ENCODE data around the gene CCDC85C. TPM values are rescaled to one million over a fixed set of nuclear protein-coding genes. Genes with fewer than 3 reads are reported as not detected.
A peak's percentile ranks its signal among the peaks of the same experiment; 100 is the strongest.

CCDC85C gene
- polyA plus RNA-seq, 2 donors, result 30.1 to 51.0 TPM

- H3K4me3 ChIP-seq (ENCODE audit: low read depth in 1 of 2, low read length in 2 of 2), result peak within 1 kb of the TSS; percentile 81 to 95
- H3K27me3 ChIP-seq (ENCODE audit: control insufficient read depth in 1 of 2, insufficient read depth in 2 of 2, low read length in 2 of 2), result no peaks in the 10 kb centered on the region
- peaks cover 0 to 2% of the 10 kb centered on the region in 2 donors for H3K4me1 ChIP-seq (ENCODE audit: control insufficient read depth in 2 of 2, insufficient read depth in 2 of 2, low read length in 1 of 2)
- no peaks in the 10 kb centered on the region for H3K36me3 ChIP-seq (ENCODE audit: control insufficient read depth in 2 of 2, insufficient read depth in 2 of 2, low read length in 1 of 2)
- no peaks in the 10 kb centered on the region for H3K9me3 ChIP-seq (ENCODE audit: control insufficient read depth in 2 of 2, insufficient read depth in 1 of 2, low read depth in 1 of 2, low read length in 1 of 2)
- peak within 1 kb of the TSS; percentile 94 to 97 for H3K27ac ChIP-seq (ENCODE audit: low read depth in 2 of 2, low read length in 1 of 2)
- 0 to 1% methylated on average over 75 to 122 of the region's 122 CpGs for WGBS, 2 donors
Observed at GRCh38 chr14:99479906-99480869, 123.8 kb downstream of the CCDC85C start, which contains the start of gene SETD3. SETD3 (minus strand) TSS chr14:99480859; CDS start chr14:99465805, 15,054 bp downstream.

- Histone ChIP-seq H3K4me1 (ENCODE audit: control insufficient read depth in 2 of 2, insufficient read depth in 2 of 2, low read length in 1 of 2) (peaks cover 0 to 3% of the 10 kb centered on the region in 2 donors), H3K4me3 (ENCODE audit: low read depth in 1 of 2, low read length in 2 of 2) (peak overlapping the region; percentile 81 to 95), H3K36me3 (ENCODE audit: control insufficient read depth in 2 of 2, insufficient read depth in 2 of 2, low read length in 1 of 2) (no peaks in the 10 kb centered on the region), H3K27me3 (ENCODE audit: control insufficient read depth in 1 of 2, insufficient read depth in 2 of 2, low read length in 2 of 2) (no peaks in the 10 kb centered on the region), H3K27ac (ENCODE audit: low read depth in 2 of 2, low read length in 1 of 2) (peak overlapping the region; percentile 94 to 97), H3K9me3 (ENCODE audit: control insufficient read depth in 2 of 2, insufficient read depth in 1 of 2, low read depth in 1 of 2, low read length in 1 of 2) (no peaks in the 10 kb centered on the region)
- 11 to 13% methylated on average over 18 of the region's 18 CpGs for WGBS, 2 donors
Observed at GRCh38 chr14:99479160-99479905, 124.7 kb downstream of the CCDC85C start.

- peaks cover 0 to 3% of the 10 kb centered on the region in 2 donors for H3K4me1 ChIP-seq (ENCODE audit: control insufficient read depth in 2 of 2, insufficient read depth in 2 of 2, low read length in 1 of 2)
- H3K27ac ChIP-seq (ENCODE audit: low read depth in 2 of 2, low read length in 1 of 2), result no peak overlapping the region
- H3K27me3 ChIP-seq (ENCODE audit: control insufficient read depth in 1 of 2, insufficient read depth in 2 of 2, low read length in 2 of 2), result no peaks in the 10 kb centered on the region
- H3K9me3 ChIP-seq (ENCODE audit: control insufficient read depth in 2 of 2, insufficient read depth in 1 of 2, low read depth in 1 of 2, low read length in 1 of 2), result no peaks in the 10 kb centered on the region
- 77 to 84% methylated on average over 4 of the region's 4 CpGs for WGBS, 2 donors
- H3K4me3 ChIP-seq (ENCODE audit: low read depth in 1 of 2, low read length in 2 of 2), result no peak overlapping the region
- no peaks in the 10 kb centered on the region for H3K36me3 ChIP-seq (ENCODE audit: control insufficient read depth in 2 of 2, insufficient read depth in 2 of 2, low read length in 1 of 2)
Observed at GRCh38 chr14:99478128-99478527, 125.9 kb downstream of the CCDC85C start.

DNA sequence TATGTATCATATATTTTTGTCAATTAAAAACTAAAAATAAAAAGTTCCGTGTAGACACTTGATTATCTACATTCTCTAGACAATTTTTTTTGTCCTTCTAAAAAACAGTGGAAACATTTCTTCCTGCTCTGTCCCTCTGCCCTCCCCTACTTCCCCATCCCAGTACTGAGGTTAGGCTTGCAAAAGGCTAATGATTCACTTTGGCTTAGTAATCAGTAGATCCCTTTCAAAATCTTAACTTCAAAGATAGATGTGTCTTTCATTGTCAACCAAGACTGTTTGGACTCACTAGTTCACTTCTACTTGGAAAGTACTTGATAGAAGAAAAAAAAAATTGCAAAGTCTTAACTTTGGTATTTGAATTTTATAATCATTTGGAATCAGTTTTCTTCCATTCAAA lies 127.1 kb downstream of the CCDC85C start:
- WGBS, 2 donors, result 54 to 83% methylated on average over 1 of the region's 1 CpG
- Histone ChIP-seq H3K27ac (ENCODE audit: low read depth in 2 of 2, low read length in 1 of 2) (no peak overlapping the region), H3K4me3 (ENCODE audit: low read depth in 1 of 2, low read length in 2 of 2) (no peak overlapping the region), H3K4me1 (ENCODE audit: control insufficient read depth in 2 of 2, insufficient read depth in 2 of 2, low read length in 1 of 2) (peaks cover 0 to 3% of the 10 kb centered on the region in 2 donors), H3K27me3 (ENCODE audit: control insufficient read depth in 1 of 2, insufficient read depth in 2 of 2, low read length in 2 of 2) (no peaks in the 10 kb centered on the region), H3K36me3 (ENCODE audit: control insufficient read depth in 2 of 2, insufficient read depth in 2 of 2, low read length in 1 of 2) (no peaks in the 10 kb centered on the region), H3K9me3 (ENCODE audit: control insufficient read depth in 2 of 2, insufficient read depth in 1 of 2, low read depth in 1 of 2, low read length in 1 of 2) (no peaks in the 10 kb centered on the region)

DNA sequence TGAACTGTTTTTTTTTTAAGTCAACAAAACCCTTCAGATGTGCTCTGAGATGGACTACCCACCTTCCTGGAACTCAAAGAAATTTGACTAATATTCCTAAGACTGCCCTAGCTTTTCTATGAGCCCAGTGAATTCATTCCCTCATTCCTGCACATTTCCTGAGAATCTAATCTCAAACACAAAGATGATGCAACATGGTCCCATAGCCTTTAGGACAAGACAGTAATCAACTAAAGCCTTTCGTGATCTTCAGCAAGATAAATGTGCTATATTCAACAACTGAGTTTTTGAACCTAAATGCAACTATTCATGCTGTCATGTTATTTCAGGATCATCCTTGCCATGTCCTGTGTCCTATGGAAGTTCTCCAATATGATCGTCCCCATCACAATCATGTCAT lies 128.3 kb downstream of the CCDC85C start:
- no peak overlapping the region for H3K27ac ChIP-seq (ENCODE audit: low read depth in 2 of 2, low read length in 1 of 2)
- WGBS, 2 donors, result 88 to 92% methylated on average over 2 of the region's 2 CpGs
- H3K36me3 ChIP-seq (ENCODE audit: control insufficient read depth in 2 of 2, insufficient read depth in 2 of 2, low read length in 1 of 2), result peaks cover 0 to 2% of the 10 kb centered on the region in 2 donors
- H3K4me3 ChIP-seq (ENCODE audit: low read depth in 1 of 2, low read length in 2 of 2), result no peak overlapping the region
- H3K9me3 ChIP-seq (ENCODE audit: control insufficient read depth in 2 of 2, insufficient read depth in 1 of 2, low read depth in 1 of 2, low read length in 1 of 2), result no peaks in the 10 kb centered on the region
- no peaks in the 10 kb centered on the region for H3K27me3 ChIP-seq (ENCODE audit: control insufficient read depth in 1 of 2, insufficient read depth in 2 of 2, low read length in 2 of 2)
- peaks cover 0 to 3% of the 10 kb centered on the region in 2 donors for H3K4me1 ChIP-seq (ENCODE audit: control insufficient read depth in 2 of 2, insufficient read depth in 2 of 2, low read length in 1 of 2)

DNA sequence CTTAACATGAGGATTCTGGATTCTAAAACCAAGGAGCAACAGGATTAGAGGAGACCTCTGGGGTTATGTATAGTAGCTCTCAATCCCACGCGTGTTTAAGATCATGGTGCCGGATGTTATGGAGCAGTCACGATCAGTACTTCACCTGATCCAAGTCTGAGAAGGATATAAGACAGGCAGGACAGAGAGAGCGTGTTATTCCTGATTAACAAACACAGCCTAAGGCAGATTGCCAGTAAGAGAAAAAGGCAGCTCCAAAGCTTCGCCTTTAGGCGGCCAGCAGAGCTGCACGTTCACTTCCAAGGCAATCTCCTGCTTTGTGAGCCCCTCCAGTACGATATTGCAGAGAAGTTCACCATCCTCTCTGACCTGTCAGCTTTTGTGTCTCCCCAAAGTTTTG lies 128.8 kb downstream of the CCDC85C start:
- WGBS, 2 donors, result 46 to 49% methylated on average over 9 of the region's 9 CpGs

DNA sequence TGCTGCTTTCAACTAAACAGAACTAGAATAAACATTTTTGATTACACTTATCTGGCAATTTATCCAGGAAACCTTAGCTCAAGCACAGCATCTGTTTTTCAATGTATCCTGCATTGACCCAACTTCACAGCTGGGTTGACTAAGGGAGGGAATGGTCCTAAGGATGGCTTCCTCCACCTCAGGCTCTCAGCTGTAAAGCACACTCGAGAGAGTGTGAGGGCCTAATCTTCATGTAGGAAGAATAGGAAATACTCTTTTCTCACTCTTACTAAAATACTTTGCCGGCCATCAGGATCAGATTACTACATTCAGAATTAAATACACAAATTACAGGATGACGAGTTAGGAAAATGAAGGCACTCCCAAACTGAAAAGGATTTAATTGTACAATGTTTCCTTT lies 130.5 kb downstream of the CCDC85C start:
- H3K4me3 ChIP-seq (ENCODE audit: low read depth in 1 of 2, low read length in 2 of 2), result no peak overlapping the region
- no peak overlapping the region for H3K27ac ChIP-seq (ENCODE audit: low read depth in 2 of 2, low read length in 1 of 2)
- no peaks in the 10 kb centered on the region for H3K27me3 ChIP-seq (ENCODE audit: control insufficient read depth in 1 of 2, insufficient read depth in 2 of 2, low read length in 2 of 2)
- WGBS, 2 donors, result 82% methylated on average over 3 of the region's 3 CpGs
- peaks cover 0 to 2% of the 10 kb centered on the region in 2 donors for H3K36me3 ChIP-seq (ENCODE audit: control insufficient read depth in 2 of 2, insufficient read depth in 2 of 2, low read length in 1 of 2)
- peaks cover 0 to 3% of the 10 kb centered on the region in 2 donors for H3K4me1 ChIP-seq (ENCODE audit: control insufficient read depth in 2 of 2, insufficient read depth in 2 of 2, low read length in 1 of 2)
- H3K9me3 ChIP-seq (ENCODE audit: control insufficient read depth in 2 of 2, insufficient read depth in 1 of 2, low read depth in 1 of 2, low read length in 1 of 2), result no peaks in the 10 kb centered on the region

More for the DNA sequence above, 128.8 kb downstream of the CCDC85C start:
- no peak overlapping the region for H3K4me3 ChIP-seq (ENCODE audit: low read depth in 1 of 2, low read length in 2 of 2)
- no peaks in the 10 kb centered on the region for H3K9me3 ChIP-seq (ENCODE audit: control insufficient read depth in 2 of 2, insufficient read depth in 1 of 2, low read depth in 1 of 2, low read length in 1 of 2)
- no peak overlapping the region for H3K27ac ChIP-seq (ENCODE audit: low read depth in 2 of 2, low read length in 1 of 2)
- H3K36me3 ChIP-seq (ENCODE audit: control insufficient read depth in 2 of 2, insufficient read depth in 2 of 2, low read length in 1 of 2), result peaks cover 0 to 2% of the 10 kb centered on the region in 2 donors
- no peaks in the 10 kb centered on the region for H3K27me3 ChIP-seq (ENCODE audit: control insufficient read depth in 1 of 2, insufficient read depth in 2 of 2, low read length in 2 of 2)
- H3K4me1 ChIP-seq (ENCODE audit: control insufficient read depth in 2 of 2, insufficient read depth in 2 of 2, low read length in 1 of 2), result peaks cover 0 to 3% of the 10 kb centered on the region in 2 donors

- Histone ChIP-seq H3K27me3 (ENCODE audit: control insufficient read depth in 1 of 2, insufficient read depth in 2 of 2, low read length in 2 of 2) (no peaks in the 10 kb centered on the region), H3K4me3 (ENCODE audit: low read depth in 1 of 2, low read length in 2 of 2) (no peak overlapping the region), H3K36me3 (ENCODE audit: control insufficient read depth in 2 of 2, insufficient read depth in 2 of 2, low read length in 1 of 2) (peaks cover 0 to 2% of the 10 kb centered on the region in 2 donors), H3K4me1 (ENCODE audit: control insufficient read depth in 2 of 2, insufficient read depth in 2 of 2, low read length in 1 of 2) (peaks cover 0 to 3% of the 10 kb centered on the region in 2 donors), H3K9me3 (ENCODE audit: control insufficient read depth in 2 of 2, insufficient read depth in 1 of 2, low read depth in 1 of 2, low read length in 1 of 2) (no peaks in the 10 kb centered on the region), H3K27ac (ENCODE audit: low read depth in 2 of 2, low read length in 1 of 2) (no peak overlapping the region)
- 77 to 85% methylated on average over 4 of the region's 4 CpGs for WGBS, 2 donors
Observed at GRCh38 chr14:99472937-99473336, 131.1 kb downstream of the CCDC85C start.

- H3K9me3 ChIP-seq (ENCODE audit: control insufficient read depth in 2 of 2, insufficient read depth in 1 of 2, low read depth in 1 of 2, low read length in 1 of 2), result no peaks in the 10 kb centered on the region
- no peaks in the 10 kb centered on the region for H3K27me3 ChIP-seq (ENCODE audit: control insufficient read depth in 1 of 2, insufficient read depth in 2 of 2, low read length in 2 of 2)
- 89 to 90% methylated on average over 7 of the region's 7 CpGs for WGBS, 2 donors
- H3K27ac ChIP-seq (ENCODE audit: low read depth in 2 of 2, low read length in 1 of 2), result no peak overlapping the region
- H3K4me3 ChIP-seq (ENCODE audit: low read depth in 1 of 2, low read length in 2 of 2), result no peak overlapping the region
- H3K4me1 ChIP-seq (ENCODE audit: control insufficient read depth in 2 of 2, insufficient read depth in 2 of 2, low read length in 1 of 2), result peaks cover 0 to 3% of the 10 kb centered on the region in 2 donors
- peaks cover 0 to 2% of the 10 kb centered on the region in 2 donors for H3K36me3 ChIP-seq (ENCODE audit: control insufficient read depth in 2 of 2, insufficient read depth in 2 of 2, low read length in 1 of 2)
Observed at GRCh38 chr14:99471731-99472130, 132.3 kb downstream of the CCDC85C start.

Data from esophagus (tissue), 2 donors.